B cell (primary cell): ENCODE data around the gene SAP30L. TPM values are rescaled to one million over a fixed set of nuclear protein-coding genes. Genes with fewer than 3 reads are reported as not detected.

Source experiments
- ATAC-seq: fragments of 200-7000 bp; cut with Tn5 transposase; one replicate; pipeline ENCODE4 v1.10.0; 2021; ENCODE audit warnings: low read depth, mild to moderate bottlenecking, moderate number of reproducible peaks, moderate library complexity
- CTCF ChIA-PET: fragments of 350-600 bp; sonication (Branson Sonifier 250); formaldehyde crosslinking; loops from one replicate; lab custom pipeline; 2021; ENCODE audit warnings: antibody characterized with exemption, inconsistent platforms; lab: Charles Lee
- POLR2A ChIA-PET: fragments of 350-600 bp; sonication (Branson Sonifier 250); formaldehyde crosslinking; loops from one replicate; lab custom pipeline; 2021; ENCODE audit warnings: antibody characterized with exemption; lab: Charles Lee
- DNase-seq: peaks from one replicate; pipeline ENCODE4 v3.0.0; 2013
- H2AFZ ChIP-seq: 2 replicates; pipeline ENCODE4 v1.6.1; 2012; ENCODE audit warnings: mild to moderate bottlenecking, low read depth, low read length; ENCODE audit not compliant: insufficient read depth, poor library complexity, severe bottlenecking
- H3K27ac ChIP-seq, 2 donors: 1 replicate in 1 of 2; 2 replicates in 1 of 2; pipeline ENCODE4 v1.5.1; 2012 to 2013; ENCODE audit warnings: low read length in 2 of 2, mild to moderate bottlenecking in 2 of 2, moderate library complexity in 1 of 2
- H3K27me3 ChIP-seq, 4 experiments: fragments of 200-600 bp in 1 of 4; sonication (generic) in 1 of 4; replicated peaks in 1 of 4; 1 replicate in 2 of 4; 2 replicates in 2 of 4; pipeline versions ENCODE4 v1.6.1 to v1.7.0; 2013 to 2016; ENCODE audit warnings: low read length in 3 of 4, mild to moderate bottlenecking in 2 of 4, mixed read lengths in 1 of 4, moderate library complexity in 1 of 4; ENCODE audit not compliant: insufficient read depth in 4 of 4, control insufficient read depth in 3 of 4; ENCODE audit errors: control extremely low read depth in 1 of 4
- H3K36me3 ChIP-seq, 2 experiments: replicated peaks in 1 of 2; 1 replicate in 1 of 2; 2 replicates in 1 of 2; pipeline versions ENCODE4 v1.6.1 to v1.7.1; 2013; ENCODE audit warnings: low read length in 1 of 2; ENCODE audit not compliant: insufficient read depth in 2 of 2, control insufficient read depth in 1 of 2; ENCODE audit errors: control extremely low read depth in 1 of 2, extremely low read depth in 1 of 2
- H3K4me1 ChIP-seq, 2 donors: fragments of 200-600 bp in 1 of 2; sonication (generic) in 1 of 2; 1 replicate in 1 of 2; 2 replicates in 1 of 2; pipeline versions ENCODE4 v1.5.1 to v1.6.1; 2013 to 2017; ENCODE audit warnings: low read length in 2 of 2; ENCODE audit not compliant: control insufficient read depth in 2 of 2, insufficient read depth in 2 of 2
- H3K4me2 ChIP-seq: replicated peaks from 2 replicates; pipeline ENCODE3; 2012; ENCODE audit warnings: mild to moderate bottlenecking, low read depth, low read length; ENCODE audit not compliant: poor library complexity, severe bottlenecking
- H3K4me3 ChIP-seq, 5 experiments: fragments of 200-600 bp in 1 of 5; sonication (generic) in 1 of 5; 1 replicate in 3 of 5; 2 replicates in 2 of 5; pipeline versions ENCODE4 v1.5.1 to v1.7.0; 2011 to 2016; ENCODE audit warnings: low read length in 4 of 5, mild to moderate bottlenecking in 4 of 5, low read depth in 2 of 5, control low read depth in 1 of 5, moderate library complexity in 1 of 5; ENCODE audit not compliant: insufficient read depth in 1 of 5; ENCODE audit errors: control extremely low read depth in 1 of 5, extremely low read depth in 1 of 5
- H3K79me2 ChIP-seq: fragments of 200-600 bp; sonication (generic); one replicate; pipeline ENCODE4 v1.6.0; 2016; ENCODE audit warnings: low read length; ENCODE audit not compliant: control insufficient read depth, insufficient read depth
- H3K9ac ChIP-seq: fragments of 200-600 bp; sonication (generic); 2 replicates; pipeline ENCODE4 v1.6.1; 2017; ENCODE audit warnings: mild to moderate bottlenecking, low read length, moderate library complexity
- H3K9me3 ChIP-seq, 3 donors: one replicate each; pipeline versions ENCODE4 v1.6.1 to v1.7.1; 2013; ENCODE audit warnings: low read length in 2 of 3; ENCODE audit not compliant: control insufficient read depth in 2 of 3, insufficient read depth in 1 of 3; ENCODE audit errors: control extremely low read depth in 1 of 3
- H4K20me1 ChIP-seq: 2 replicates; pipeline ENCODE4 v1.6.0; 2012; ENCODE audit warnings: mild to moderate bottlenecking, low read length; ENCODE audit not compliant: insufficient read depth, control insufficient read depth, poor library complexity, severe bottlenecking
- H3K27ac Mint-ChIP-seq: one replicate; pipeline ENCODE4 v1.8.0; 2021; ENCODE audit warnings: mixed read lengths
- H3K27me3 Mint-ChIP-seq: one replicate; pipeline ENCODE4 v1.8.0; 2021; ENCODE audit warnings: mixed read lengths
- H3K4me1 Mint-ChIP-seq: one replicate; pipeline ENCODE4 v1.8.0; 2021; ENCODE audit warnings: mixed read lengths
- H3K4me3 Mint-ChIP-seq: one replicate; pipeline ENCODE4 v1.8.0; 2021; ENCODE audit warnings: mixed read lengths
- H3K9me3 Mint-ChIP-seq: one replicate; pipeline ENCODE4 v1.8.0; 2022; ENCODE audit warnings: mixed read lengths; ENCODE audit not compliant: insufficient read depth
- CTCF ChIP-seq: fragments of 200-600 bp; IDR thresholded peaks from one replicate; pipeline ENCODE4 v1.8.0; 2022; ENCODE audit warnings: antibody characterized with exemption, mild to moderate bottlenecking
- EZH2 ChIP-seq: IDR thresholded peaks from 2 replicates; pipeline ENCODE4 v1.6.1; 2012; ENCODE audit warnings: borderline replicate concordance, low read depth, mild to moderate bottlenecking, moderate library complexity, low read length; ENCODE audit not compliant: insufficient read depth, poor library complexity, severe bottlenecking
- WGBS: methylation state at CpG from one replicate; pipeline ENCODE4 v1.1.5; 2013; ENCODE audit warnings: missing lambda C conversion rate; ENCODE audit not compliant: insufficient coverage; 5-methylcytosine and 5-hydroxymethylcytosine counted together
- intact Hi-C: fragments of 100-400 bp; cut with micrococcal nuclease; formaldehyde crosslinking; loops from one replicate; pipeline ENCODE4 v1.10.0; 2022
- polyA plus RNA-seq: library from polyadenylated mRNA; depleted of rRNA; stranded (reverse); fragments of >200 nt; gene quantifications from 2 replicates; pipeline ENCODE4 v1.2.3, GENCODE V29; 2012
- total RNA-seq, 2 donors: library from RNA; stranded (reverse); fragments of 120-200 nt in 1 of 2; gene quantifications; 1 replicate in 1 of 2; 2 replicates in 1 of 2; pipeline versions ENCODE4 v1.2.3 to v1.2.4, GENCODE V29; 2013 to 2022

SAP30L gene
- total and polyA plus RNA-seq, 2 donors (not counting 1 experiment from before 2014, with no cell fraction given): 34.8 to 41.5 TPM

- peaks cover 4 to 14% of the 10 kb centered on the region in 2 donors for H3K4me1 ChIP-seq
- no peaks in the 10 kb centered on the region for H3K79me2 ChIP-seq
- no peak for ATAC-seq
- ChIA-PET CTCF (interaction anchor here (0.9 to 1.2 kb wide), 2 partner anchors 9 to 10 kb away, joined by 3 to 7 read pairs; no protein-coding TSS in a partner anchor), POLR2A (no interaction called here)
- H3K4me2 ChIP-seq: no peak overlapping the region
- no peak overlapping the region for H3K4me3 ChIP-seq
- Mint-ChIP-seq H3K4me3 (no peak overlapping the region), H3K4me1 (peaks cover 24% of the 10 kb centered on the region), H3K9me3 (no peaks in the 10 kb centered on the region), H3K27ac (no peak overlapping the region), H3K27me3 (no peaks in the 10 kb centered on the region)
- no peaks in the 10 kb centered on the region for H3K9me3 ChIP-seq
- no peak overlapping the region for H3K27ac ChIP-seq
- intact Hi-C loops: no loop called here
- H3K9ac ChIP-seq: no peak overlapping the region
- TF ChIP-seq EZH2: no peak
- TF ChIP-seq CTCF: no peak
- no peak overlapping the region for H2AFZ ChIP-seq
- no peak for DNase-seq
- peaks cover 3 to 31% of the 10 kb centered on the region in 2 experiments for H3K36me3 ChIP-seq
- no peaks in the 10 kb centered on the region for H3K27me3 ChIP-seq
- no peaks in the 10 kb centered on the region for H4K20me1 ChIP-seq
- 82% methylated on average over 3 of the region's 3 CpGs for WGBS
These were observed 49.7 kb upstream of the SAP30L start for GRCh38 chr5:154396128-154396527.

GRCh38 chr5:154397652-154398406 is 48.0 kb upstream of the SAP30L start:
- Histone ChIP-seq H2AFZ (no peak overlapping the region), H3K27ac (no peak overlapping the region), H3K9ac (no peak overlapping the region), H3K4me2 (no peak overlapping the region), H3K9me3 (no peaks in the 10 kb centered on the region), H3K36me3 (peaks cover 0 to 15% of the 10 kb centered on the region in 2 experiments), H3K79me2 (no peaks in the 10 kb centered on the region), H3K4me3 (no peak overlapping the region), H4K20me1 (no peaks in the 10 kb centered on the region), H3K27me3 (no peaks in the 10 kb centered on the region), H3K4me1 (peaks cover 4 to 14% of the 10 kb centered on the region in 2 donors)
- Mint-ChIP-seq H3K27me3 (no peaks in the 10 kb centered on the region), H3K4me1 (peaks cover 24% of the 10 kb centered on the region), H3K9me3 (no peaks in the 10 kb centered on the region), H3K27ac (no peak overlapping the region), H3K4me3 (no peak overlapping the region)
- ChIA-PET POLR2A (no interaction called here), CTCF (interaction anchor here (0.6 to 2.2 kb wide), 3 partner anchors 7 to 458 kb away, joined by 3 to 7 read pairs (median 7); no protein-coding TSS in a partner anchor)
- ATAC-seq: no peak
- intact Hi-C loops: no loop called here
- no peak for DNase-seq
- no peak for TF ChIP-seq EZH2
- TF ChIP-seq CTCF: no peak
- WGBS: 51% methylated on average over 7 of the region's 10 CpGs
